Activated B cell treated with CpG ODN at 0.5 μM for 24 hours (primary cell): ENCODE data around the gene PSMA5. TPM values are rescaled to one million over a fixed set of nuclear protein-coding genes. Genes with fewer than 3 reads are reported as not detected.
A peak's percentile ranks its signal among the peaks of the same experiment; 100 is the strongest.

Experiments
- ATAC-seq: fragments of 200-7000 bp; cut with Tn5 transposase; one replicate; pipeline ENCODE4 v1.10.0; 2021; ENCODE audit warnings: low read depth, mild to moderate bottlenecking, moderate library complexity
- CTCF ChIA-PET: fragments of 350-600 bp; sonication (Branson Sonifier 250); formaldehyde crosslinking; loops from one replicate; lab custom pipeline; 2021; ENCODE audit warnings: antibody characterized with exemption; lab: Charles Lee
- POLR2A ChIA-PET: fragments of 350-600 bp; sonication (Branson Sonifier 250); formaldehyde crosslinking; loops from one replicate; lab custom pipeline; 2021; ENCODE audit warnings: antibody characterized with exemption; lab: Charles Lee
- DNase-seq: peaks from one replicate; pipeline ENCODE4 v3.0.0; 2022
- H3K27ac Mint-ChIP-seq: one replicate; pipeline ENCODE4 v1.8.0; 2020; ENCODE audit warnings: mixed read lengths
- H3K27me3 Mint-ChIP-seq: one replicate; pipeline ENCODE4 v1.8.0; 2021; ENCODE audit warnings: mixed read lengths
- H3K36me3 Mint-ChIP-seq: one replicate; pipeline ENCODE4 v1.8.0; 2021; ENCODE audit warnings: low read depth, mixed read lengths
- H3K4me1 Mint-ChIP-seq: one replicate; pipeline ENCODE4 v1.8.0; 2021; ENCODE audit warnings: mixed read lengths
- H3K4me3 Mint-ChIP-seq: one replicate; pipeline ENCODE4 v1.8.0; 2020; ENCODE audit warnings: mild to moderate bottlenecking, mixed read lengths
- H3K9me3 Mint-ChIP-seq: one replicate; pipeline ENCODE4 v1.8.0; 2020; ENCODE audit warnings: mixed read lengths
- intact Hi-C: fragments of 100-400 bp; cut with micrococcal nuclease; formaldehyde crosslinking; loops from one replicate; pipeline ENCODE4 v1.15.1; 2024
- total RNA-seq: library from RNA; stranded (reverse); gene quantifications from 2 replicates; pipeline ENCODE4 v1.2.3, GENCODE V29; 2022
- TF ChIP-seq, protein P1 (sequence below): fragments of 200-600 bp; IDR thresholded peaks from one replicate; pipeline ENCODE4 v1.8.0; 2022; ENCODE audit warnings: antibody characterized with exemption, mild to moderate bottlenecking

Gene PSMA5
- total RNA-seq, 1 donor from 2014 or later: 105 TPM

DNA sequence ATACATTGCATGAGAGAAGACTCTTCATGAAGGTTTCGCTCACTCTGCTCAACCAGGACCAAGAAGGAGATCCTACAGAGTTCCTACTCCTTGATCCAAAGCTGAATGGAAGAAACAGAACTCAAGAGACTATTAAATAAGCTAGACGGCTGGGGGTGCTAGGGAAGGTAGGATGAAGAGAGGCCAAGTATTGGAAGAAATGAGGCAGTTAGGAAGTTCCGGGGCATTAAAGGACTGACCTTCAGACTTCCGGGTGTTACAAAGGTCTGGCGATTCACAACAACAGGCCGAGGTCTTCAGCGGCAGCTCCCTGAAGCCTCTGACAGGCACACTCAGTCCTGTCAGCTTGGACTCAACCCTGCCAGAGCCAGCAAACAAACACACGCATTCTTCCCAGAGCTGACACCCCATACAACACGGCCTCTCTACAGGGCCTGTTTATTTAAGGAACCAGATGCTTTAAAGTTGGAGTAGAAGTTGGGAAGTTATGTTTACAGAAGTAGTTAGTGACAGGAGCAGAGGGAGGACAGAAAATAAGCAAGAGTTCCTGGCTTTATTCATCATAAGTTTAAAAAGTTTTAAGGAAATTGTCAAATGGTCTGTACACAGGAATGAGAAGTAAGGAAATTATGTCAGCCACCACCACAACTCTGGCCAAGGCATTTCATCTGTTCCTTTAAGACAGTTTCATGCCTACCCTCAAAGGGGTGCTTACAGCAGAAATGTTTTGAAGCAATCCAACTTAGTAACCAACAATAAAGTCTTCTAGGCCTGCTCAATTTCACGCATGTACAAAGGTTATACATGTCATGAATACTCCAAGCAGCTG, 33.2 kb downstream of the PSMA5 start:
- POLR2A ChIA-PET: no interaction called here
- no peaks in the 10 kb centered on the region for H3K9me3 Mint-ChIP-seq
- no peak for DNase-seq
- CTCF ChIA-PET: interaction anchor here (1.4 kb wide), 1 partner anchor 9 kb away, joined by 7 read pairs; no protein-coding TSS in a partner anchor
- TF ChIP-seq, protein P1, sequence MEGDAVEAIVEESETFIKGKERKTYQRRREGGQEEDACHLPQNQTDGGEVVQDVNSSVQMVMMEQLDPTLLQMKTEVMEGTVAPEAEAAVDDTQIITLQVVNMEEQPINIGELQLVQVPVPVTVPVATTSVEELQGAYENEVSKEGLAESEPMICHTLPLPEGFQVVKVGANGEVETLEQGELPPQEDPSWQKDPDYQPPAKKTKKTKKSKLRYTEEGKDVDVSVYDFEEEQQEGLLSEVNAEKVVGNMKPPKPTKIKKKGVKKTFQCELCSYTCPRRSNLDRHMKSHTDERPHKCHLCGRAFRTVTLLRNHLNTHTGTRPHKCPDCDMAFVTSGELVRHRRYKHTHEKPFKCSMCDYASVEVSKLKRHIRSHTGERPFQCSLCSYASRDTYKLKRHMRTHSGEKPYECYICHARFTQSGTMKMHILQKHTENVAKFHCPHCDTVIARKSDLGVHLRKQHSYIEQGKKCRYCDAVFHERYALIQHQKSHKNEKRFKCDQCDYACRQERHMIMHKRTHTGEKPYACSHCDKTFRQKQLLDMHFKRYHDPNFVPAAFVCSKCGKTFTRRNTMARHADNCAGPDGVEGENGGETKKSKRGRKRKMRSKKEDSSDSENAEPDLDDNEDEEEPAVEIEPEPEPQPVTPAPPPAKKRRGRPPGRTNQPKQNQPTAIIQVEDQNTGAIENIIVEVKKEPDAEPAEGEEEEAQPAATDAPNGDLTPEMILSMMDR: no peak
- peaks cover 65% of the 10 kb centered on the region for H3K27me3 Mint-ChIP-seq
- no peaks in the 10 kb centered on the region for H3K36me3 Mint-ChIP-seq
- H3K4me1 Mint-ChIP-seq: peaks cover 40% of the 10 kb centered on the region
- no peak overlapping the region for H3K4me3 Mint-ChIP-seq
- no peak overlapping the region for H3K27ac Mint-ChIP-seq
- ATAC-seq: no peak
- intact Hi-C loops: loop anchor here (10.0 kb wide), 1 partner anchor 278 kb away; the partner anchor contains the start of gene ELAPOR1

GRCh38 chr1:109392037-109392787, 34.0 kb downstream of the PSMA5 start:
- intact Hi-C loops: loop anchor here (10.0 kb wide), 1 partner anchor 277 kb away; the partner anchor contains the start of gene ELAPOR1
- Mint-ChIP-seq H3K27ac (no peak overlapping the region), H3K4me3 (peak overlapping the region; percentile 52), H3K27me3 (peaks cover 65% of the 10 kb centered on the region), H3K9me3 (no peaks in the 10 kb centered on the region), H3K36me3 (no peaks in the 10 kb centered on the region), H3K4me1 (peaks cover 38% of the 10 kb centered on the region)
- no peak for DNase-seq
- no peak for ATAC-seq
- CTCF ChIA-PET: interaction anchor here (0.8 to 1.4 kb wide), 3 partner anchors 10 to 128 kb away, joined by 3 to 7 read pairs (median 6); no protein-coding TSS in a partner anchor
- TF ChIP-seq, protein P1: no peak
- POLR2A ChIA-PET: interaction anchor here (0.7 kb wide), 1 partner anchor 123 kb away, joined by 3 read pairs; no protein-coding TSS in a partner anchor

DNA sequence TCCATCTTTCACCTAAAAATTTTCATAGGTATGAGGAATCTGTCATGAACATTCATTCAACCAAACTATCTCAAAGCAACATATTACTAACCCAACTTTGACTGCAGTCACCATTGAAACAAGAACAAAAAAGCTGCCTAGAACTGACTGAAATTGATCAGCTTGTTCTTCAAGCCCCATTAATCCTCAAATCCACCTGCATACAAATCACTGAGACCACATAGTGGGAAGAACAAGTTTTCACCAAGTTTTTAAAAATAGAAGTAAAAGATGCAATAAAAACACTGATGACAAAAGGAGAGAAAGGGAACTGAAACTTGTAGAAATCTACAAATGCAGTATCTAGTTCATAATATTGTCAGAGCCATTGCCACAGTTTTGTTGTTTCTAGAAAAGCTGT, 34.6 kb downstream of the PSMA5 start:
- Mint-ChIP-seq H3K9me3 (no peaks in the 10 kb centered on the region), H3K4me1 (peaks cover 33% of the 10 kb centered on the region), H3K27me3 (peaks cover 61% of the 10 kb centered on the region), H3K36me3 (no peaks in the 10 kb centered on the region), H3K27ac (no peak overlapping the region), H3K4me3 (peak overlapping the region; percentile 52)
- CTCF ChIA-PET: interaction anchor here (0.8 to 1.4 kb wide), 2 partner anchors 115 to 127 kb away, joined by 3 to 6 read pairs; no protein-coding TSS in a partner anchor
- TF ChIP-seq, protein P1: no peak
- POLR2A ChIA-PET: interaction anchor here (0.7 kb wide), 1 partner anchor 122 kb away, joined by 3 read pairs; no protein-coding TSS in a partner anchor
- DNase-seq (no peak), ATAC-seq (peak; percentile 57)
- intact Hi-C loops: loop anchor here (10.0 kb wide), 1 partner anchor 277 kb away; the partner anchor contains the start of gene ELAPOR1

- H3K27ac Mint-ChIP-seq: no peak overlapping the region
- ATAC-seq: no peak
- no peak for DNase-seq
- H3K36me3 Mint-ChIP-seq: no peaks in the 10 kb centered on the region
- no peaks in the 10 kb centered on the region for H3K9me3 Mint-ChIP-seq
- H3K4me3 Mint-ChIP-seq: peak overlapping the region; percentile 52
- peaks cover 60% of the 10 kb centered on the region for H3K27me3 Mint-ChIP-seq
- ChIA-PET POLR2A (no interaction called here), CTCF (interaction anchor here (0.8 to 1.4 kb wide), 2 partner anchors 114 to 127 kb away, joined by 3 to 6 read pairs; no protein-coding TSS in a partner anchor)
- intact Hi-C loops: loop anchor here (10.0 kb wide), 1 partner anchor 276 kb away; the partner anchor contains the start of gene ELAPOR1
- TF ChIP-seq, protein P1: no peak
- peaks cover 28% of the 10 kb centered on the region for H3K4me1 Mint-ChIP-seq
Observed at GRCh38 chr1:109391157-109391556, 35.1 kb downstream of the PSMA5 start.
